ENCODE measurements around the gene RIOK2. TPM values are rescaled to one million over a fixed set of nuclear protein-coding genes. Genes with fewer than 3 reads are reported as not detected.

The RIOK2 gene
- 10 to 100 TPM in 3 of 4 donors, 1 to 10 TPM in 1; 7.9 to 26.1 (median 17.4) TPM for total RNA-seq

DNA sequence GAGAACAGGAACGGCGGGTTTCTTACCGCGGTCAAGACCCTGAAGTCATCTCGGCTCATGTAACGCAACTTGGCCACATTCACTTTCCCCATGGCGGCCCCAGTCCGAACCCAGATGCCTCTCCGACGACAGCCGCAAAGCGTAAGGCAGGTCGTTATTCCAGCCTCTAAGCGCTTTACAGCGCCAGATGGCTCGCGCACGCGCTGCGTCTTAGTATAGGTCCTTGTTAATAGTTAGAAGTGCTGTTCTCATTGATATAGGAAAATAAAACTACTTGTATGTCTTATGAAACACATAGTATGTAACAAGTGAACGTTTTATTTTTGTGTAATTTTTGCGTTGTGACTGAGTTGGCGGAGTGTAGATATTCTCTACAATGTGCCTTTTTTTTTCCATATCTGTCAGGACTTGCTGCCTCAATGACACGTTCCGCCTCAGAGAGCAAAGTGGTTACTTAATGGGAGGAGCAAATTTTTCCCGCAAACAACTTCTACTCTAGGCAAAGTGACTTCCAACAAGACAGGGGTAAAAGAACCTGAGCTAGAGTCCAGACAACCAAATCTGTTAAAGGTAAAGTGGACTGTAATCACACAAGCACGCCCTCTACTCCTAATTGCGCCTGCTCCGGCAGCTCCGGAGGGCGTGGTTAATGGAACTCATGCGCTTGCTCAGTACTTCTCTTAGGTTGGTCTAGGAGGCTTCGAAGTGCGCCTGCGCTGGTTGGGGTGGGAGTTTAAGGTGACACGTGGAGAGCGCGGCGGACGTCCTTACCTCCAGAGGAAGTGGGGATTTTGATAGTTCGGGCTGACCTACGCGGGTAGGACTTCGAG is at the start of gene RIOK2:
Gene RIOK2 (minus strand): TSS at position 148 of the 830 bp plus-strand sequence. CDS start 56 bp downstream, at position 92.
- TF ChIP-seq POLR2A (IDR thresholded peaks at IDR 0.05): no peak
- TF ChIP-seq CTCF (IDR thresholded peaks at IDR 0.05): no peak
- H3K4me3 ChIP-seq (ENCODE audit: low read depth, poor library complexity, severe bottlenecking): peak within 1 kb of the TSS; percentile 72
- WGBS, 2 donors: 0% methylated on average over 44 of the region's 44 CpGs
- DNase-seq (ENCODE audit: low spot score in 2 of 2): peak; percentile 93 to 98
- intact Hi-C loops (cut with DNase I; ENCODE audit: low total_unique reads): no loop called here

- intact Hi-C loops (cut with DNase I; ENCODE audit: low total_unique reads): no loop called here
- H3K4me3 ChIP-seq (ENCODE audit: low read depth, poor library complexity, severe bottlenecking): no peak overlapping the region
- peak in 1 of 2 donors; percentile 41 for DNase-seq (ENCODE audit: low spot score in 2 of 2)
- TF ChIP-seq CTCF (IDR thresholded peaks at IDR 0.05) (no peak), POLR2A (IDR thresholded peaks at IDR 0.05) (no peak)
- WGBS, 2 donors: 0 to 3% methylated on average over 4 of the region's 4 CpGs
These were observed 48.1 kb upstream of the RIOK2 start for GRCh38 chr5:97231025-97231636.

DNA sequence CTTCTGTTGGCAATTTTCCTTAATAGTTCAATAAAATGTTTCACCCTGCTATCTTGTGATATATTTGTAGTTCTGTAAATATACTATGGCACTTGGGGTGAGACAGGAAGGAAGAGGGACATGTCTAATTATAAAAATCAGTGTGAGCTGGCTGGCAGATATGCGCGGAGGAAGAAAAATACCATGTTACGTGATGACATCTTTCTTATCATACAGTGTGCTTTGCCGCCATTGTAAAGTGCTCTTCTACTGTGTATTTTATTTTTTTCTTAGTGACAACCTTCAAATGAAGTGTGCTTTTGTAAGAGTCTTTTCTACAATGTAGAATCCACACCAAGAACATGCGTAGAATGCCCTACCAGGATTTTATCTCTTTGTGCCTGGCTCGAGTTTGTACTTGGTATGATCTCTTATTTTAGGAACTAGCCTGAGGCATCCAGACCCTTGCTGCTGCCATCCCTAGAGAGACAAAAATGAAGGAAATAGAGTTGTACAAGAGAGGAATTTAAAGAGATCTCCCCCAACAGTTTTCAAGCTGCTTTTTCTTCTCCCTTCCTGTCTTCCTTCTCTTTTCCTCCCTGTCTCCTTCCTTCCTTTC is 46.7 kb upstream of the RIOK2 start:
- 61 to 67% methylated on average over 6 of the region's 6 CpGs for WGBS, 2 donors
- intact Hi-C loops (cut with DNase I; ENCODE audit: low total_unique reads): no loop called here
- TF ChIP-seq POLR2A (IDR thresholded peaks at IDR 0.05): no peak
- TF ChIP-seq CTCF (IDR thresholded peaks at IDR 0.05): no peak
- H3K4me3 ChIP-seq (ENCODE audit: low read depth, poor library complexity, severe bottlenecking): no peak overlapping the region
- no peak for DNase-seq (ENCODE audit: low spot score in 2 of 2)

DNA sequence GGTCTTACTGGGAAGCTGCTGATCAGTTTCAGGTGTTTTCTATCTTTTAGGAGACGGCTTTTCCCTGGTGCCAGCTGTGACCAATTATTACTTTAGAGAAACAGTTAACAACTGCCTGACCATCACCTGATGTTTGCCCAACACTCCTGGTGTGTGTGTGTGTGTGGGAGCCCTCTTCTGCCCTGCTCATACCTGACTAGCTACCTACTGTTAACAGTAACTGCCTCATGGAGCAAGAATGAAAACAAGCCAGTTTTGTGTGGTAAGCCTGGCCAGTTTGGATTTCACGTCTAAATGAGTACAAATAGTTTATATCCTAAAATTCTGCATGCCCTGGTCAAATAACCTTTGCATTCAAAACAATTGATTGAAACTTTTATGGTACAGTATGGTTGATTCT is 46.1 kb upstream of the RIOK2 start:
- no peak for DNase-seq (ENCODE audit: low spot score in 2 of 2)
- intact Hi-C loops (cut with DNase I; ENCODE audit: low total_unique reads): no loop called here
- 78 to 84% methylated on average over 2 of the region's 2 CpGs for whole genome bisulfite sequencing, 2 donors
- TF ChIP-seq CTCF (IDR thresholded peaks at IDR 0.05): no peak
- TF ChIP-seq POLR2A (IDR thresholded peaks at IDR 0.05): no peak
- H3K4me3 ChIP-seq (ENCODE audit: low read depth, poor library complexity, severe bottlenecking): no peak overlapping the region

GRCh38 chr5:97225222-97225621 is 42.2 kb upstream of the RIOK2 start:
- no peak for DNase-seq (ENCODE audit: low spot score in 2 of 2)
- intact Hi-C loops (cut with DNase I; ENCODE audit: low total_unique reads): no loop called here
- TF ChIP-seq POLR2A (IDR thresholded peaks at IDR 0.05) (no peak), CTCF (IDR thresholded peaks at IDR 0.05) (no peak)
- H3K4me3 ChIP-seq (ENCODE audit: low read depth, poor library complexity, severe bottlenecking): no peak overlapping the region
